B cell (primary cell): ENCODE results near the gene MINPP1.

ENCODE experiments used
- EZH2 ChIP-seq: IDR thresholded peaks from 2 replicates; pipeline ENCODE4 v1.6.1; 2012; ENCODE audit warnings: borderline replicate concordance, low read depth, mild to moderate bottlenecking, moderate library complexity, low read length; ENCODE audit not compliant: insufficient read depth, poor library complexity, severe bottlenecking
- TF ChIP-seq, protein P1 (sequence below): fragments of 200-600 bp; IDR thresholded peaks from one replicate; pipeline ENCODE4 v1.8.0; 2022; ENCODE audit warnings: antibody characterized with exemption, mild to moderate bottlenecking

GRCh38 chr10:87575851-87576250, 71.2 kb downstream of the MINPP1 start:
- TF ChIP-seq, protein P1, sequence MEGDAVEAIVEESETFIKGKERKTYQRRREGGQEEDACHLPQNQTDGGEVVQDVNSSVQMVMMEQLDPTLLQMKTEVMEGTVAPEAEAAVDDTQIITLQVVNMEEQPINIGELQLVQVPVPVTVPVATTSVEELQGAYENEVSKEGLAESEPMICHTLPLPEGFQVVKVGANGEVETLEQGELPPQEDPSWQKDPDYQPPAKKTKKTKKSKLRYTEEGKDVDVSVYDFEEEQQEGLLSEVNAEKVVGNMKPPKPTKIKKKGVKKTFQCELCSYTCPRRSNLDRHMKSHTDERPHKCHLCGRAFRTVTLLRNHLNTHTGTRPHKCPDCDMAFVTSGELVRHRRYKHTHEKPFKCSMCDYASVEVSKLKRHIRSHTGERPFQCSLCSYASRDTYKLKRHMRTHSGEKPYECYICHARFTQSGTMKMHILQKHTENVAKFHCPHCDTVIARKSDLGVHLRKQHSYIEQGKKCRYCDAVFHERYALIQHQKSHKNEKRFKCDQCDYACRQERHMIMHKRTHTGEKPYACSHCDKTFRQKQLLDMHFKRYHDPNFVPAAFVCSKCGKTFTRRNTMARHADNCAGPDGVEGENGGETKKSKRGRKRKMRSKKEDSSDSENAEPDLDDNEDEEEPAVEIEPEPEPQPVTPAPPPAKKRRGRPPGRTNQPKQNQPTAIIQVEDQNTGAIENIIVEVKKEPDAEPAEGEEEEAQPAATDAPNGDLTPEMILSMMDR: no peak
- no peak for TF ChIP-seq EZH2
